Testis (tissue), 2 donors: Measurements from ENCODE around the gene G0S2.

Experiments
- POLR2A ChIP-seq: fragments of 450-650 bp; IDR thresholded peaks from one replicate; pipeline ENCODE4 v1.6.1; 2017; ENCODE audit warnings: antibody characterized with exemption, mild to moderate bottlenecking, moderate library complexity
- TF ChIP-seq, protein P1 (sequence below), 3 experiments: fragments of 450-650 bp in 2 of 3; fragments of 200-600 bp in 1 of 3; sonication (generic) in 1 of 3; IDR thresholded peaks; one replicate each; pipeline ENCODE4 v1.5.1; 2016 to 2019; ENCODE audit warnings: antibody characterized with exemption in 3 of 3, mild to moderate bottlenecking in 2 of 3, moderate library complexity in 1 of 3

DNA sequence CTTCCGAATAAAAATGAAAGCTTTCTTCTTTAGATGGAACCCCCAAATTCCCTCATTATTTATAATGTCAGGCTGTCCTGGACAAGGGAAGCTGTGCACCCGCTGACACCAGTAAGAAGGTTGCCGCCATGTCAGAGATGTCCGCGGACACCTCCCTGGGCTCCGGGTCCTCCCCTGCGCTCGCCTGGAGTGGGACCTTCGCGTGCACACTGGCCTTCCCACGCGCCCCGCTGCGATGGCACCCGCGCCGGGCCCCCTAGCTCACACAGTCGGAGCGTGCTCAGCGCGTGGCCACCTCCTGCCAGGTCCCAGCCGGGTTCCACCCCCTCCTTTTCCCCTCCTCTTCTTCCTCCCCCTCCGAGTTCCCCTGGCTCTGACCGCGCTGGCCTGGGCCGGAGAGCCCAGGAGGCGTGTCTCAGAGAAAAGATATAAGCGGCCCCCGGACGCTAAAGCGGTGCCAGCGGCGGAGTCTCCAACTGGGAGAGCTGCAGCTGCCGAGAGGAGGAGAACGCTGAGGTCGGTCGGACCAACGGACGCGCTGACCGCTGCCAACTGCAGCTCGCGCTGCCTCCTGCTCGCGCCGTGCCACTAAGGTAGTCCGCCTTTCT lies at the start of gene G0S2:
- TF ChIP-seq, protein P1, sequence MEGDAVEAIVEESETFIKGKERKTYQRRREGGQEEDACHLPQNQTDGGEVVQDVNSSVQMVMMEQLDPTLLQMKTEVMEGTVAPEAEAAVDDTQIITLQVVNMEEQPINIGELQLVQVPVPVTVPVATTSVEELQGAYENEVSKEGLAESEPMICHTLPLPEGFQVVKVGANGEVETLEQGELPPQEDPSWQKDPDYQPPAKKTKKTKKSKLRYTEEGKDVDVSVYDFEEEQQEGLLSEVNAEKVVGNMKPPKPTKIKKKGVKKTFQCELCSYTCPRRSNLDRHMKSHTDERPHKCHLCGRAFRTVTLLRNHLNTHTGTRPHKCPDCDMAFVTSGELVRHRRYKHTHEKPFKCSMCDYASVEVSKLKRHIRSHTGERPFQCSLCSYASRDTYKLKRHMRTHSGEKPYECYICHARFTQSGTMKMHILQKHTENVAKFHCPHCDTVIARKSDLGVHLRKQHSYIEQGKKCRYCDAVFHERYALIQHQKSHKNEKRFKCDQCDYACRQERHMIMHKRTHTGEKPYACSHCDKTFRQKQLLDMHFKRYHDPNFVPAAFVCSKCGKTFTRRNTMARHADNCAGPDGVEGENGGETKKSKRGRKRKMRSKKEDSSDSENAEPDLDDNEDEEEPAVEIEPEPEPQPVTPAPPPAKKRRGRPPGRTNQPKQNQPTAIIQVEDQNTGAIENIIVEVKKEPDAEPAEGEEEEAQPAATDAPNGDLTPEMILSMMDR (IDR thresholded peaks at IDR 0.05) = no peak
- TF ChIP-seq POLR2A = no peak
